ENCODE data around the gene DTNBP1.

DTNBP1 gene

GRCh38 chr6:15561447-15562199, 101.2 kb downstream of the DTNBP1 start:
- Histone ChIP-seq H2AFZ (ENCODE audit: low read length) (no peak overlapping the region), H3K4me3 (ENCODE audit: low read length) (no peak overlapping the region), H3K9me2 (replicated peaks; ENCODE audit: insufficient read depth, low read length) (no peaks in the 10 kb centered on the region), H3K4me2 (ENCODE audit: low read depth, low read length) (no peak overlapping the region), H3K27me3 (replicated peaks; ENCODE audit: insufficient read depth, low read length) (no peaks in the 10 kb centered on the region), H3K79me2 (ENCODE audit: low read length) (peaks cover 14% of the 10 kb centered on the region; the same call in 1 of the 2 replicates), H3F3A (ENCODE audit: insufficient read depth, low read length) (no peaks in the 10 kb centered on the region), H3K36me3 (replicated peaks; ENCODE audit: insufficient read depth, low read length) (no peaks in the 10 kb centered on the region), H4K20me1 (ENCODE audit: insufficient read depth, low read length) (no peaks in the 10 kb centered on the region), H3K4me1 (ENCODE audit: low read length) (no peaks in the 10 kb centered on the region), H3K27ac (ENCODE audit: low read length) (no peak overlapping the region), H3K9ac (ENCODE audit: low read length) (no peak overlapping the region), H3K9me3 (replicated peaks; ENCODE audit: insufficient read depth, low read length) (no peaks in the 10 kb centered on the region)
- no peak for DNase-seq
- TF ChIP-seq EZH2 (optimal IDR thresholded peaks at IDR 0.05; ENCODE audit: low read depth, low read length) (no peak), EZH2phosphoT487 (IDR thresholded peaks at IDR 0.05; ENCODE audit: low read length) (no peak), CTCF (IDR thresholded peaks at IDR 0.05; ENCODE audit: low read length) (no peak)

DNA sequence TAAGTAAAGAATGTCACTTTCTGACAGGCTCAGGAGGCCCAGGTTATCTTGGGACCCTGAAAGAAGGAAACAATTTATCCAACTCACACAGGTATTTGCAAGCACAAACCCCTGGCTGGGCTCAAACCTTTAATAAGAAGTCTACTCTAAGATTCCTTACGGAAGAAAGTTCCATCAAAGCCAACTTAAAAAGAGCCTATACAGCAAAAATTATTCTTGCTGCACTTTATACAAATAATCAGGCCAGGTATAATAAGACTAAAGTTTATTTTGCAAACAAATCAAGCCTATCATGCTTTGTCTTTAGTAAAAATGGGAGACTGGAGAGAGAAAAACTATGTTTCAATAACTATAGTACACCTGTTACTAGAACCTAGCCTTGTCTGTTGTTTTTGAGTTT, 102.1 kb downstream of the DTNBP1 start:
- TF ChIP-seq CTCF (IDR thresholded peaks at IDR 0.05; ENCODE audit: low read length) (no peak), EZH2 (optimal IDR thresholded peaks at IDR 0.05; ENCODE audit: low read depth, low read length) (no peak), EZH2phosphoT487 (IDR thresholded peaks at IDR 0.05; ENCODE audit: low read length) (no peak)
- Histone ChIP-seq H3K9me3 (replicated peaks; ENCODE audit: insufficient read depth, low read length) (no peaks in the 10 kb centered on the region), H2AFZ (ENCODE audit: low read length) (no peak overlapping the region), H4K20me1 (ENCODE audit: insufficient read depth, low read length) (no peaks in the 10 kb centered on the region), H3K27me3 (replicated peaks; ENCODE audit: insufficient read depth, low read length) (no peaks in the 10 kb centered on the region), H3K4me2 (ENCODE audit: low read depth, low read length) (no peak overlapping the region), H3K27ac (ENCODE audit: low read length) (no peak overlapping the region), H3K9ac (ENCODE audit: low read length) (no peak overlapping the region), H3K36me3 (replicated peaks; ENCODE audit: insufficient read depth, low read length) (no peaks in the 10 kb centered on the region), H3K4me1 (ENCODE audit: low read length) (no peaks in the 10 kb centered on the region), H3K4me3 (ENCODE audit: low read length) (no peak overlapping the region), H3F3A (ENCODE audit: insufficient read depth, low read length) (no peaks in the 10 kb centered on the region), H3K9me2 (replicated peaks; ENCODE audit: insufficient read depth, low read length) (no peaks in the 10 kb centered on the region), H3K79me2 (ENCODE audit: low read length) (peaks cover 14% of the 10 kb centered on the region; the same call in 1 of the 2 replicates)
- DNase-seq: no peak

GRCh38 chr6:15557174-15557573, 105.7 kb downstream of the DTNBP1 start:
- Histone ChIP-seq H3K4me2 (ENCODE audit: low read depth, low read length) (no peak overlapping the region), H4K20me1 (ENCODE audit: insufficient read depth, low read length) (no peaks in the 10 kb centered on the region), H3K79me2 (ENCODE audit: low read length) (0 out of 2 replicates have a peak, but pooled peaks cover 4% of the 10 kb centered on the region), H3K4me1 (ENCODE audit: low read length) (no peaks in the 10 kb centered on the region), H3K4me3 (ENCODE audit: low read length) (no peak overlapping the region), H3K36me3 (replicated peaks; ENCODE audit: insufficient read depth, low read length) (no peaks in the 10 kb centered on the region), H3K27ac (ENCODE audit: low read length) (no peak overlapping the region), H3K9ac (ENCODE audit: low read length) (no peak overlapping the region), H3F3A (ENCODE audit: insufficient read depth, low read length) (no peaks in the 10 kb centered on the region), H3K9me2 (replicated peaks; ENCODE audit: insufficient read depth, low read length) (no peaks in the 10 kb centered on the region), H2AFZ (ENCODE audit: low read length) (no peak overlapping the region), H3K27me3 (replicated peaks; ENCODE audit: insufficient read depth, low read length) (no peaks in the 10 kb centered on the region), H3K9me3 (replicated peaks; ENCODE audit: insufficient read depth, low read length) (no peaks in the 10 kb centered on the region)
- no peak for DNase-seq
- TF ChIP-seq EZH2phosphoT487 (IDR thresholded peaks at IDR 0.05; ENCODE audit: low read length): no peak
- no peak for TF ChIP-seq EZH2 (optimal IDR thresholded peaks at IDR 0.05; ENCODE audit: low read depth, low read length)
- TF ChIP-seq CTCF (IDR thresholded peaks at IDR 0.05; ENCODE audit: low read length): no peak
